ENCODE measurements around the gene SIRT3. TPM values are rescaled to one million over a fixed set of nuclear protein-coding genes. Genes with fewer than 3 reads are reported as not detected.
A peak's percentile ranks its signal among the peaks of the same experiment; 100 is the strongest.

Gene SIRT3
- total RNA-seq, 1 donor from 2014 or later: 69.9 TPM

- peaks cover 17 to 33% of the 10 kb centered on the region in 2 donors for H3K4me1 ChIP-seq
- peak in 1 of 2 donors; percentile 54 for DNase-seq (ENCODE audit: low spot score in 2 of 2)
- peak overlapping the region; percentile 6 to 21 for H3K27ac ChIP-seq
- TF ChIP-seq, protein P1, sequence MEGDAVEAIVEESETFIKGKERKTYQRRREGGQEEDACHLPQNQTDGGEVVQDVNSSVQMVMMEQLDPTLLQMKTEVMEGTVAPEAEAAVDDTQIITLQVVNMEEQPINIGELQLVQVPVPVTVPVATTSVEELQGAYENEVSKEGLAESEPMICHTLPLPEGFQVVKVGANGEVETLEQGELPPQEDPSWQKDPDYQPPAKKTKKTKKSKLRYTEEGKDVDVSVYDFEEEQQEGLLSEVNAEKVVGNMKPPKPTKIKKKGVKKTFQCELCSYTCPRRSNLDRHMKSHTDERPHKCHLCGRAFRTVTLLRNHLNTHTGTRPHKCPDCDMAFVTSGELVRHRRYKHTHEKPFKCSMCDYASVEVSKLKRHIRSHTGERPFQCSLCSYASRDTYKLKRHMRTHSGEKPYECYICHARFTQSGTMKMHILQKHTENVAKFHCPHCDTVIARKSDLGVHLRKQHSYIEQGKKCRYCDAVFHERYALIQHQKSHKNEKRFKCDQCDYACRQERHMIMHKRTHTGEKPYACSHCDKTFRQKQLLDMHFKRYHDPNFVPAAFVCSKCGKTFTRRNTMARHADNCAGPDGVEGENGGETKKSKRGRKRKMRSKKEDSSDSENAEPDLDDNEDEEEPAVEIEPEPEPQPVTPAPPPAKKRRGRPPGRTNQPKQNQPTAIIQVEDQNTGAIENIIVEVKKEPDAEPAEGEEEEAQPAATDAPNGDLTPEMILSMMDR (IDR thresholded peaks at IDR 0.05): no peak
- peak overlapping the region; percentile 88 to 99 for H3K4me3 ChIP-seq
- H3K27me3 ChIP-seq: no peaks in the 10 kb centered on the region
- H3K36me3 ChIP-seq: peaks cover 55 to 63% of the 10 kb centered on the region in 2 donors
- intact Hi-C loops (cut with DNase I): no loop called here
- no peaks in the 10 kb centered on the region for H3K9me3 ChIP-seq
Observed at GRCh38 chr11:210122-210802, 25.9 kb downstream of the SIRT3 start.

DNA sequence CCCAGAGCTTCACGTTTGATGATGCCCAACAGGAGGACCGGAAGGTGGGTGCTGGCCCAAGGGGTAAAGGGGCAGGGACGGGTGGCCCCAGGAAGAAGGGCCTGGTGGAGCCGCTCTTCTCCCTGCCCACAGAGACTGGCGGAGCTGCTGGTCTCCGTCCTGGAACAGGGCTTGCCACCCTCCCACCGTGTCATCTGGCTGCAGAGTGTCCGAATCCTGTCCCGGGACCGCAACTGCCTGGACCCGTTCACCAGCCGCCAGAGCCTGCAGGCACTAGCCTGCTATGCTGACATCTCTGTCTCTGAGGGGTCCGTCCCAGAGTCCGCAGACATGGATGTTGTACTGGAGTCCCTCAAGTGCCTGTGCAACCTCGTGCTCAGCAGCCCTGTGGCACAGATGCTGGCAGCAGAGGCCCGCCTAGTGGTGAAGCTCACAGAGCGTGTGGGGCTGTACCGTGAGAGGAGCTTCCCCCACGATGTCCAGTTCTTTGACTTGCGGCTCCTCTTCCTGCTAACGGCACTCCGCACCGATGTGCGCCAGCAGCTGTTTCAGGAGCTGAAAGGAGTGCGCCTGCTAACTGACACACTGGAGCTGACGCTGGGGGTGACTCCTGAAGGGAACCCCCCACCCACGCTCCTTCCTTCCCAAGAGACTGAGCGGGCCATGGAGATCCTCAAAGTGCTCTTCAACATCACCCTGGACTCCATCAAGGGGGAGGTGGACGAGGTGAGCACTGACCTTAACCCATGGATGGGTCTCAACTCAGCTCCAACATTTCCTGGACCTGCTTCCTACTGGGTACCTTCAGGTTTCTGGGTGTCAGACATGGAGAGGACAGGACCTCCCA, 26.6 kb downstream of the SIRT3 start:
- no peaks in the 10 kb centered on the region for H3K27me3 ChIP-seq
- TF ChIP-seq, protein P1 (IDR thresholded peaks at IDR 0.05): no peak
- peak in 1 of 2 donors; percentile 61 for DNase-seq (ENCODE audit: low spot score in 2 of 2)
- H3K4me1 ChIP-seq: peaks cover 17 to 41% of the 10 kb centered on the region in 2 donors
- no peaks in the 10 kb centered on the region for H3K9me3 ChIP-seq
- peak overlapping the region; percentile 88 to 99 for H3K4me3 ChIP-seq
- H3K27ac ChIP-seq: peak overlapping the region; percentile 99
- intact Hi-C loops (cut with DNase I): loop anchor here (5.0 kb wide), 2 partner anchors 98 to 243 kb away; partner anchors contain the start of genes IFITM2 and PTDSS2
- H3K36me3 ChIP-seq: peaks cover 55 to 63% of the 10 kb centered on the region in 2 donors

DNA sequence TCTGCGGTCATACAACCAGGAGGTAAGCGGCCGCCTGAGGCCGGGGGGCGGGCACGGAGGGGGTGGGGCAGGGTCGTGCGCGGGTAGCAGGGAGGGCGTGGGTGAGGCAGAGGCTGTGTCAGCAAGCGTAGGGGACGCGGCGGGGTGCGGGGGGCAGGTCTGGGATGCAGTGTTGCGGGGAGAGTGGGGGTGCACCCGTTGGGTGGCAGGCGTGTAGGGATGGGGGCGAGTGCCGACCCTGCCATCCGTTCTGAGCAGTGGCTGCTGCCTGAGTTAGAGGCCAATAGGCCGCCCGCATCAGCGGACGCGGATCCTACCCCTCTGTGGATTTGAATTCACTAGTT, 27.3 kb downstream of the SIRT3 start:
- intact Hi-C loops (cut with DNase I): loop anchor here (5.0 kb wide), 2 partner anchors 98 to 243 kb away; partner anchors contain the start of genes IFITM2 and PTDSS2
- peak in 1 of 2 donors; percentile 70 for DNase-seq (ENCODE audit: low spot score in 2 of 2)
- TF ChIP-seq, protein P1 (IDR thresholded peaks at IDR 0.05): no peak
- Histone ChIP-seq H3K27me3 (no peaks in the 10 kb centered on the region), H3K4me3 (peak overlapping the region; percentile 88 to 99), H3K9me3 (no peaks in the 10 kb centered on the region), H3K27ac (peak overlapping the region; percentile 99), H3K4me1 (peaks cover 17 to 44% of the 10 kb centered on the region in 2 donors), H3K36me3 (peaks cover 52 to 63% of the 10 kb centered on the region in 2 donors)

DNA sequence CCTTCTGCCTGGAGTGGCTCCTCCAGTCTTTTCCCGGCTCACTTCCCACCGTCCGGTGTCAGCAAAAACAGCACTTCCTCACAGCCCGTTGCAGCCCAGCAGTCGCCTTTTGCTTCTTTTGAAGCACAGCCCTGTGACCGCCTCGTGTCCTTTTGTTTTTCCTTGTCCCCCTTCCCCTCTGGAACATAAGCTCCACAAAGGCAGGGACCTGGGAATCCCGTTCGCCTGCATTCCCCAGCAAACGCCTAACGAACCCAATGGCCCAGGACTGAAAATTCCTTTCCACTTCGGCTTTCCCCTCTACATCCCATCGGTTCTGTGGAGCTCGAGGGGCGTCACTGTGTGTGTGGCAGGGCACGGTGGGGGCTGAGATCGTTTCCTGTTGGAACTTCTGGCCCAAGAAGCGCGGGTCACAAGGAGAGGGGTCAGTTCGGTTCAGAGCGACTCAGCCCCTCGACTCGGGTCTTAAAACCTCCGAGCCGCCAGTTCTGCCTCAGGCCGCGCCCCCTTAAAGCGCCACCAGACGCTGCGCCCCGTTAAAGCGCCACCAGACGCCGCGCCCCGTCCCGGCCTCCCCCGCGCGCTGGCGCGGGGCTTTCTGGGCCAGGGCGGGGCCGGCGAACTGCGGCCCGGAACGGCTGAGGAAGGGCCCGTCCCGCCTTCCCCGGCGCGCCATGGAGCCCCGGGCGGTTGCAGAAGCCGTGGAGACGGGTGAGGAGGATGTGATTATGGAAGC, 27.8 kb downstream of the SIRT3 start:
- H3K27me3 ChIP-seq: no peaks in the 10 kb centered on the region
- intact Hi-C loops (cut with DNase I): loop anchor here (5.0 kb wide), 2 partner anchors 99 to 244 kb away; partner anchors contain the start of genes IFITM2 and PTDSS2
- DNase-seq (ENCODE audit: low spot score in 2 of 2): peak; percentile 35 to 92
- peak overlapping the region; percentile 99 for H3K27ac ChIP-seq
- TF ChIP-seq, protein P1 (IDR thresholded peaks at IDR 0.05): no peak
- H3K4me3 ChIP-seq: peak overlapping the region; percentile 88 to 99
- peaks cover 17 to 47% of the 10 kb centered on the region in 2 donors for H3K4me1 ChIP-seq
- peaks cover 46 to 63% of the 10 kb centered on the region in 2 donors for H3K36me3 ChIP-seq
- no peaks in the 10 kb centered on the region for H3K9me3 ChIP-seq

GRCh38 chr11:207863-208180, 28.3 kb downstream of the SIRT3 start:
- TF ChIP-seq, protein P1 (IDR thresholded peaks at IDR 0.05): no peak
- intact Hi-C loops (cut with DNase I): loop anchor here (1.0 to 5.0 kb wide), 5 partner anchors 28 to 298 kb away; partner anchors contain the start of genes IFITM2, PSMD13, PTDSS2 and SIRT3
- Histone ChIP-seq H3K4me3 (peak overlapping the region; percentile 88 to 99), H3K9me3 (no peaks in the 10 kb centered on the region), H3K4me1 (peaks cover 17 to 47% of the 10 kb centered on the region in 2 donors), H3K27ac (peak overlapping the region; percentile 99), H3K27me3 (no peaks in the 10 kb centered on the region), H3K36me3 (peaks cover 41 to 61% of the 10 kb centered on the region in 2 donors)
- peak in 1 of 2 donors; percentile 83 for DNase-seq (ENCODE audit: low spot score in 2 of 2)
